ENCODE data around the gene EME1.
A peak's percentile ranks its signal among the peaks of the same experiment; 100 is the strongest.

The EME1 gene

DNA sequence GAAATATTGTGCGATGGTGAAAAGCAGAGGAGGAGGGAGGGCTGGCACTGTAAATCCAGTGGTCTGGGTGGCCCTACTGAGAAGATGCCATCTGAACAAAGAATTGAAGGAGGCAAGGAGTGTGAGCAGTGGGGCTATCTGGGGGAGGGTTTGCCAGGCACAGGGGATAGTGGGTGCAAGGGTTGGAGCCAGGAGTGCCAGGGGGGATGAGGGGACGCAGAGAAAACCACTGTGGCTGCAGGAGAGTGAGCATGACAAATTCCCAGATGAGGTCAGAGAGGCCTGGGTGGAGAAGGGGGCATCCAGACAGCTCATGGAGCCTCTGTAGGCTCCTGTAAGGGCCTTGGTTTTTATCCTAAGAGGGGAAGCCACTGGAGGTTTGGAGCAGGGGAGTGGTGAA is 22.3 kb upstream of the EME1 start:
- H3K4me3 ChIP-seq (ENCODE audit: low read depth, low read length), result no peak overlapping the region
- no peak for TF ChIP-seq CTCF (IDR thresholded peaks at IDR 0.05; ENCODE audit: control insufficient read depth, extremely low read depth, insufficient read depth)
- no peak for DNase-seq (ENCODE audit: low read depth)

DNA sequence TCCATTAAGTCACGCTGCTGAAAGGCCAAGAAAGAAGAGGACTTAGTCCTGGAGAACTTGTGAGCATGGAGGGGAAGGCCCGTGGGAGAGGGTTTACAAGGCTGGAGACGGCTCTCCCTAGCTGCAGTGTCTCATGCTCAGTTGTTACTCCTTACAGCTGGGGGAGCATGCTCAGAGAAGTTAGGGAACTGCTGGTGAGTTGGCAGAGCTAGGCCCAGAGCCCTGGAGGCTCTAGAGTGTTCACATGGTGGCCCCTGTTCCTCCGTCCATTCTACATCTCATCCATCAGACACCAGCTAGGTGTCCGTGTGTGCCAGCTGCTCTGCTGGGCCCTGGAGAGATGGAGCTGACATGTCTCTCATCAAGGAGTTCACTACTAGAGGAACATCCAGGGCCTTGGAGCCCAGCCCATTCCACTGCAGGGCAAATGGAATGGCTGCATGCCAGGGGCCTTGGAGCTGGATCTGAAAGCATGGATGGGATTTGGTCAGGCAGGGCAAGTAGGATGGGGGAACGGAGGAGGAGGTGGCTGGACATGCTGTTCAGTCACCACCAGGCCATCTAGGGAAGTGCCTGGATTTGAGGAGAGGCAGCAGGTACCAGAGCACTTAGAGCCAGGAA is 20.8 kb upstream of the EME1 start:
- DNase-seq (ENCODE audit: low read depth), result peak; percentile 46
- no peak for TF ChIP-seq CTCF (IDR thresholded peaks at IDR 0.05; ENCODE audit: control insufficient read depth, extremely low read depth, insufficient read depth)
- no peak overlapping the region for H3K4me3 ChIP-seq (ENCODE audit: low read depth, low read length)

GRCh38 chr17:50352693-50353599 is 20.1 kb upstream of the EME1 start:
- no peak for TF ChIP-seq CTCF (IDR thresholded peaks at IDR 0.05; ENCODE audit: control insufficient read depth, extremely low read depth, insufficient read depth)
- H3K4me3 ChIP-seq (ENCODE audit: low read depth, low read length), result no peak overlapping the region
- DNase-seq (ENCODE audit: low read depth), result no peak

GRCh38 chr17:50353600-50354195 is 19.3 kb upstream of the EME1 start:
- no peak for DNase-seq (ENCODE audit: low read depth)
- TF ChIP-seq CTCF (IDR thresholded peaks at IDR 0.05; ENCODE audit: control insufficient read depth, extremely low read depth, insufficient read depth), result no peak
- H3K4me3 ChIP-seq (ENCODE audit: low read depth, low read length), result no peak overlapping the region

DNA sequence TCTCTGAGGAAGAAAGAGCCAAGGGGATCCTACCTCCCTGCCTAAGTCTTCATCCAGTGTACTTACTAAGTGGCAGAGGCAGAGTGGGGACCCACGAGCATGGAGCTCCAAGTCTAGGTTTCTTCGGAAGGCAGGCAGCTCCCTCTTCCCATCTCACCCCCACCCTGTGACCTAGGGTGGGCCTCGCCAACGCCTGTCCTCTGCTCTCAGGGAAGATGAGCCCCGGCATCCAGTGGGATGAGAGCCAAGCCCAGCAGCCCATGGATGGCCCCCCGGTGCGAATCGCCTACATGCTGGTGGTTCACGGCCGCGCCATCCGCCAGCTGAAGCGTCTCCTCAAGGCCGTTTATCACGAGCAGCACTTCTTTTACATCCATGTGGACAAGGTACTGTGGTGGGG is 18.8 kb upstream of the EME1 start:
- H3K4me3 ChIP-seq (ENCODE audit: low read depth, low read length), result no peak overlapping the region
- no peak for TF ChIP-seq CTCF (IDR thresholded peaks at IDR 0.05; ENCODE audit: control insufficient read depth, extremely low read depth, insufficient read depth)
- DNase-seq (ENCODE audit: low read depth), result no peak

DNA sequence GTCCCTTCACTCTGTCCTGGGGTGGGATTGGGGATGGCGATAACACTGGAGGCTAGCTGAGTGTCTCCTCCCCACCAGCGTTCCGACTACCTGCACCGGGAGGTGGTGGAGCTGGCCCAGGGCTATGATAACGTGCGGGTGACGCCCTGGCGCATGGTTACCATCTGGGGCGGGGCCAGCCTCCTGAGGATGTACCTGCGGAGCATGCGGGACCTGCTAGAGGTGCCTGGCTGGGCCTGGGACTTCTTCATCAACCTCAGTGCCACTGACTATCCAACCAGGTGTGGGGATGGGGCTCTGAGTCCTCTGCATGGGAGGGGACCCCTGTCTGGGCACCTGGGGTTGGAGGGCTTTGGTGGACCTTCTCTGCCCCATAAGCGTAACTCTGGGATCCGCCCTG is 18.3 kb upstream of the EME1 start:
- TF ChIP-seq CTCF (IDR thresholded peaks at IDR 0.05; ENCODE audit: control insufficient read depth, extremely low read depth, insufficient read depth), result no peak
- H3K4me3 ChIP-seq (ENCODE audit: low read depth, low read length), result no peak overlapping the region
- no peak for DNase-seq (ENCODE audit: low read depth)

Data from LNCaP clone FGC (cell line).